Stimulated activated CD8-positive, alpha-beta memory T cell treated with anti-CD3 and anti-CD28 coated beads, Interleukin-7, amount 100 ng/mL, for 24 hours (primary cell): ENCODE results near the gene USP34.
A peak's percentile ranks its signal among the peaks of the same experiment; 100 is the strongest.
"Not testable (repeated sequence)": the region's sequence is repeated elsewhere in the genome, so short reads cannot be mapped to it uniquely, and the experiment has no call there.

Source experiments
- DNase-seq: peaks from one replicate; pipeline ENCODE4 v3.0.0-alpha.2; 2020; ENCODE audit warnings: low read depth

The USP34 gene

GRCh38 chr2:61148091-61148490 is 322.8 kb downstream of the USP34 start:
- not testable (repeated sequence) for DNase-seq

- no peak for DNase-seq
Measured at GRCh38 chr2:61145990-61146389, 324.9 kb downstream of the USP34 start.

DNA sequence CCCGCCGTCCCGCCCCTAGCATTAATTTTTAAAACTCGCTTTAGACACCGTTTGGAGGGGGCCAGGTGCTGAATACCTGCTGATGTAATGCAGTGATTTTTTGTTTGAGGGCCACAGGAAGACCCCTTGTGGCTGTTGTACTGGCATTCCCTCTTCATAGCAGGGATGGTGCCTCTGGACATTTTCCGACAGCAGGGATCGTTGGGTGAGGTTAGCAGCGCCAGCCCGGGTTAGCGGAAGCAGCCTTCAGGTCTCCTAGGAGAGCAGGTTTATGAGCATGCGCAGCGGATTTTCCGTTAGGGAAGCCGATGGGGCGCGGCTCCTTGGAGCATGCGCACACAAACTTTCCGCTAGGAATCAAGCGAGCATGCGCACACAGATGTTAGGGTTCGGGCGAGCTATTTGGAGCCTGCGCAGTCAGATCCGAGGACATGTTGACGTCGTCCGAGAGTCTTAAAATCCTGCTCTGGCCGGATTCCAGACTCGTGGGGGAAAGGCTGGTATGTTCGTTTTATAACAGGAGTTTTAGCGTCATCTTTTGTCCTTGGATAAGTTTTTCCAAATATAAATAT is 326.1 kb downstream of the USP34 start:
- peak; percentile 82 for DNase-seq

DNA sequence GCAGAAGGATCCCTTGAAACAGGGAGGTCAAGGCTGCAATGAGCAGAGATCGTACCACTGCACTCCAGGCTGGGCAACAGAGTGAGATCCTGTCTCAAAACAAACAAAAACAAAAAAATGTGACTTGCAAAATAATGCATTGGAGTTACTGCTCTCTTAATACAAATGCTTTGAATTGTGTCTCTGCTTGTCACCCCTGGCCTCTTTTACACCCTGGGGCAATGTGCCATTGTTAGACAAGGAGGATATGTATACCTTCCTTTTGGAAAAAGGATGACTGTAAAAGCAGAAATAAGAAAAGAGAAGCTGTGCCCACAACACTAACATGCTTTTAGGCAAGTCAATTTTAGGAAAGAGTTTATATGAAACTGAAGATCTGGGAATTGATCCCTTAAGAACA is 329.7 kb downstream of the USP34 start:
- no peak for DNase-seq

- no peak for DNase-seq
Measured at GRCh38 chr2:61138859-61139258, 332.0 kb downstream of the USP34 start.
